ENCODE data around the gene LAMTOR2. TPM values are rescaled to one million over a fixed set of nuclear protein-coding genes. Genes with fewer than 3 reads are reported as not detected.

The LAMTOR2 gene
- total RNA-seq, 1 donor from 2014 or later, result 66.6 TPM

- ATAC-seq, result no peak
These were observed 20.1 kb downstream of the LAMTOR2 start for GRCh38 chr1:156074661-156075060.

GRCh38 chr1:156075162-156075561 is 20.6 kb downstream of the LAMTOR2 start:
- no peak for DNase-seq (ENCODE audit: low spot score)
- no peak for ATAC-seq

More at GRCh38 chr1:156074661-156075060, 20.1 kb downstream of the LAMTOR2 start:
- DNase-seq (ENCODE audit: low spot score), result no peak

- peak; percentile 45 for ATAC-seq
- DNase-seq (ENCODE audit: low spot score), result peak; percentile 64
These were observed 21.2 kb downstream of the LAMTOR2 start for GRCh38 chr1:156075775-156076204.

GRCh38 chr1:156076609-156077429 is 22.2 kb downstream of the LAMTOR2 start:
- ATAC-seq (peak; percentile 83), DNase-seq (ENCODE audit: low spot score) (peak; percentile 81)

DNA sequence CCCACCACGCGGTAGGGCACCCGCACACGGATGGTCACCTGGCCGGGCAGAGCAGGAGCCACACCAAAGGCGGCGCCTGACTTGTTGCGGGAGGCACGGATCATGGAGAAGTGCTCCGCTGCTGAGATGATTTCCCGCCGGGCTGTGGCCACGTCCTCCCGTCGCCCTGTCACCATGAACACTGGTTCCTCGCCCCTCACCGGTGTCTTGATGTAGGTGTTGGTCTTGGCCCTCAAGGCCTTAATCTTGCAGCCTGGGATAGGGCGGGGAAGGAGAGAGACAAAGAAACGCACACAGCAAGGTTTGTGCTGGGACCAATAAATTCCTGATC is 22.8 kb downstream of the LAMTOR2 start:
- ATAC-seq, result no peak
- no peak for DNase-seq (ENCODE audit: low spot score)

GRCh38 chr1:156078728-156079127 is 24.1 kb downstream of the LAMTOR2 start:
- DNase-seq (ENCODE audit: low spot score) (no peak), ATAC-seq (no peak)

DNA sequence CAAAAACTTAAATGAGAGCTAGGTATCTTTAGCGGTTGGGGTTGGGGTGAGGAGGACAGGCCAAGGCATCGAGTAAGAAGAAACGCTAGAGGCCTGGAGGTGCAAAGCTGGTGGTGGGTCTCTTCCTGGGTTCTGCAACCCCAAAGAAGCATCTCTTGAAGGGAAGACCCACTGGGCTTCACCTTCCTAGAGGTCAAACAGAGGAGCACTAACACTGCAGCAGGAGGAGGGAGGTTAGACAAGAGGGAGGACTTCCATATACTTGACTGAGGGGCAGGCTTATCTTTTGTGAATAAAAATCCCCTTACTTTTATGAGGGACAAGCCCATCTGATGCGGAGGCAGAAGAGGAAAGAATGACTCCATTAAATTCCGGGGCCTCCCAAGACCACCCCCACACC is 25.2 kb downstream of the LAMTOR2 start:
- no peak for ATAC-seq
- DNase-seq (ENCODE audit: low spot score), result no peak

- ATAC-seq, result no peak
- DNase-seq (ENCODE audit: low spot score), result no peak
These were observed 25.8 kb downstream of the LAMTOR2 start for GRCh38 chr1:156080241-156080862.

- ATAC-seq, result no peak
- no peak for DNase-seq (ENCODE audit: low spot score)
These were observed 26.2 kb downstream of the LAMTOR2 start for GRCh38 chr1:156080863-156081179.

GRCh38 chr1:156081180-156081916 is 26.8 kb downstream of the LAMTOR2 start:
- ATAC-seq, result no peak
- DNase-seq (ENCODE audit: low spot score), result no peak

- DNase-seq (ENCODE audit: low spot score) (no peak), ATAC-seq (no peak)
These were observed 27.3 kb downstream of the LAMTOR2 start for GRCh38 chr1:156081917-156082308.

- ATAC-seq, result peak; percentile 78
These were observed 27.9 kb downstream of the LAMTOR2 start, which contains the start of gene MEX3A for GRCh38 chr1:156082309-156083091. Gene MEX3A (minus strand): TSS chr1:156082465. CDS start chr1:156081998, 467 bp downstream.

DNA sequence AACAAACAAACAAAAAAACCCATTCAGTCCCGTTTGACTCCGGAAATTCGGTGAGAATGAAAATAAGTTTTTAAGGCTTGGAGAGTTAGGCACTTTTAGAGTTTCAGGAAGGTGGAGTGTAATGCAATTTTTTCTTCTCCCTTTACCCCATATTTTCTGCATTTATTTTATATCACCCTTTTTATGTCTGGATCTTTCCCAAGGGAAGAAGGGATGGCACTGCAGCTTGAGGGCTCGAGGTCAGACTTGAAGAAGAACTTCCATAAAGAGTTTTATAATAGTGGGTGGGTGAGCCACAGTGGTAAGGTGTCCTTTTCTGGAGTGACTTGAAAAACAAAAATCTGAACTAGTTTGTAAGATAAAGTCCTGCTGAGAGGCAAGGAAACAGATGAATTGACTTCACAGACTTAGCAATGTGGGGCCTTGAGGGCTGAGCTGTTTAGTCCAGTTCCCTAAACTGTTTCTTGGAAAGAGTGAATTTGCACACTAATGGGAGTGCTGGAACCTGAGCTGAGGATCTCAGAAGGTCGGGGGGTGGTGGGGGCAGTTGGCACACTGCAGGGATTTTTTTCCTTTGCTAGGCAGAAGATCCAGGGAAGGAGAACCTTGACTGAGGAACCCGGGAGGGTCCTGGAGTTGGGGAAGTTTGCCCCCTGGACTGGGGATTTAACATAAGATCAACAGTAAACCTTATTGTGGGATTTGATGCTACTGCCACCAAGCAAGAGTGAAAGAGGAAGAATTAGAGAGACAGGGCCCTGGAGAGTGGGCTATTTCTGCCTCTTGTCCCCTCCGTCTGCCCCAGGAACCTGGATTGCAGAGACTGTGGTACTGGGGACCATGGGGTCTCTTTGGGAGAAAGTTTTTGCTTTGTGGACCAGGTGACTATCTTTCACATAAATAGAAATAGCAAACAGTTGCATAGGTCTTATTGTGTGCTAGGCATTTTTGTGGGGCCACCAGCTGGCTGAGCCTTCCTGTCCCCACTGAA is 29.5 kb downstream of the LAMTOR2 start:
- no peak for DNase-seq (ENCODE audit: low spot score)
- no peak for ATAC-seq

More at GRCh38 chr1:156082309-156083091, 27.9 kb downstream of the LAMTOR2 start, which contains the start of gene MEX3A:
- peak; percentile 83 for DNase-seq (ENCODE audit: low spot score)

DNA sequence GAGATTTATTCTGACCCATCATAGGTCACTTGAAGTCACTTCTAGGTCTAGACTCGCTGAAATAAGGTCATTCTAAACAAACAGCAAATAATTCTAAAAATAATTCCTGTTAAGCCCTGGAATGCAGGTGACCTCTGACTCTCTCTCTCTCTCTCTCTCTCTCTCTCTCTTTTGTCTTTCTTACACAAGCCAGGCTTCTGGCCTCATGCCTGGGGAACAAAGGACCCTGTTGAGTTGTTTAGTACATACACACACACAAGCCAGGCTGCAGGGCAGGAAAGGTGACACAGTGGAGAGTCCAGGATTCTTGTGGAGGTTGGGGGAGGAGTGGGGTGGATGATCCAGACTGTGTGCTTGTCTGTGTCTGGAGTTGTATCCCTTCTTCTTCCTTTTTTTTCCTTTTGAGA is 31.7 kb downstream of the LAMTOR2 start:
- DNase-seq (ENCODE audit: low spot score) (peak; percentile 84), ATAC-seq (peak; percentile 62)

DNA sequence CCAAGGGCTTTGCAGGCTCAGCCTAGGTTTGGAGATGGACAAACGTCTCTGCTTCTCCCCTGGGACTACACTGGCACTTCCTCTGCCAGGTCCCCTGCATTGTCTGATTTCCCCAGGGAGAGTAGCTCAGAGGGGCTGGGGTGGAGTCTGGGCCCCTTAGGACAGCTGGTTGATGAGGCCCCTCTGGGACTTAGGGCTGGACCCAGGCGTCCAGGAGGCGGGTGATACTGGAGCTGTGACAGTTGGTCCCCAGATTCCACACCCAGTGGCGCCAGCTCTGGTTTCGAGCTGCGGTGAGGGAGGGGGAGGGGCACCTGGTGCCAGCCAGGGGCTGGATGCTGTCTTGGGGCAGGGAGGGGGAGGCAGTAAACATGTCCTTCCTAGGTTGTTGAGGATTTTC is 35.1 kb downstream of the LAMTOR2 start:
- no peak for ATAC-seq
- DNase-seq (ENCODE audit: low spot score), result no peak

DNA sequence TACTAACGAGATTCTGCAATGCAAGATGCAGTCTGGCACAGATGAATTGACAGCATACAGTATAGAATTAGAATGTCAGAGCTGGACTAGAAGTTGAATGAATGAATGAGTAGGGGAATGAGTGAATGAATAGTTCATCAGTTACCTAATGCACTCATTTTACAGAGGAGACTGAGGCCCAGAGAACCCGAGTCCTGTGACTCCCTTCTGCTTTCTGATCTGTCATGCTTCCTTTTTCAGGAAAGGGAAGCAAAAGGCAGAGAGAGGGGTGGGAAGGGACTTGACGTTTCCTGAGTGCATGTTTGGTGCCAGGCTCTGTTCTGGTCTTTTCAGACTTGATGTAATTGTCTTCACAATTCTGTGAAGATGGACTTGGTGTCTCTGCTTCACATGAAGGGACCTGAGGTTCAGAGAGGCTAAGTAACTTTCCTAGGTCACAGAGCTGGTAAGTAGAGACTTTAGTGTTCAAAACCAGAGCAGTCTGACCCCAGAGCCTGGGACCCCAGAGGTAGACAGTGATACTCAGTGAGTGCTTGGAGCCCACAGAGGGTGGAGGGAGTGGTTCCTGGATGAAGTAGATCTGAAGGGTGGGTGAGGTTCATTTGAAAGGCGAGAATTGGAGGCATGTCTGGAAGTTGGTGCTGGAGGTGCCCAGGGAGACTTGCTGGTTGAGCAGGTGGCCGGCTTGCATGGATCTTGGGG is 35.7 kb downstream of the LAMTOR2 start:
- ATAC-seq (peak; percentile 2), DNase-seq (ENCODE audit: low spot score) (no peak)

- peak; percentile 86 for DNase-seq (ENCODE audit: low spot score)
- ATAC-seq, result peak; percentile 86
These were observed 36.2 kb downstream of the LAMTOR2 start for GRCh38 chr1:156090840-156091188.

- no peak for ATAC-seq
- no peak for DNase-seq (ENCODE audit: low spot score)
These were observed 37.0 kb downstream of the LAMTOR2 start for GRCh38 chr1:156091610-156092009.

GRCh38 chr1:156095906-156096508 is 41.4 kb downstream of the LAMTOR2 start:
- DNase-seq (ENCODE audit: low spot score) (no peak), ATAC-seq (no peak)
